ENCODE results near the gene DDN. TPM values are rescaled to one million over a fixed set of nuclear protein-coding genes. Genes with fewer than 3 reads are reported as not detected.

Gene DDN
- total and polyA plus RNA-seq, 9 of the 15 experiments (the other 6 are each of a cell fraction or from before 2014, with no cell fraction given) = 0.03 to 3.6 (median 1.6) TPM

GRCh38 chr12:48995086-48995879 lies 3.9 kb downstream of the DDN start (continued):
- TF ChIP-seq ZNF24 (IDR thresholded peaks at IDR 0.05) = no peak
- TF ChIP-seq DEAF1 (CRISPR knock-in tag; IDR thresholded peaks at IDR 0.05) = 0 out of 2 replicates have a peak, but pooled peaks have one; percentile 26
- peak; percentile 58 for TF ChIP-seq PRDM10 (IDR thresholded peaks at IDR 0.05; ENCODE audit: partially characterized antibody)
- peak in 1 of 2 experiments; percentile 51; a peak in 1 of 4 replicates for TF ChIP-seq MAZ (CRISPR knock-in tag; conservative IDR thresholded peaks at IDR 0.05 in 1 of 2, IDR thresholded peaks at IDR 0.05 in 1 of 2)
- TF ChIP-seq KLF16 (IDR thresholded peaks at IDR 0.05) = peak; percentile 23; the same call in 1 of the 2 replicates
- peak; percentile 40; the same call in 1 of the 2 replicates for TF ChIP-seq REST (IDR thresholded peaks at IDR 0.05; ENCODE audit: borderline replicate concordance)
- TF ChIP-seq REST (CRISPR knock-in tag; IDR thresholded peaks at IDR 0.05; ENCODE audit: low read depth) = no peak
- no peak for TF ChIP-seq ZNF511 (CRISPR knock-in tag; IDR thresholded peaks at IDR 0.05)
- TF ChIP-seq ZNF639 (CRISPR knock-in tag; conservative IDR thresholded peaks at IDR 0.05 in 1 of 2, IDR thresholded peaks at IDR 0.05 in 1 of 2) = no peak
- TF ChIP-seq CBX5 (IDR thresholded peaks at IDR 0.05; ENCODE audit: borderline replicate concordance, low read depth) = no peak

Data from K562 (cell line).